ENCODE data around the gene SPG11.
"Not testable (repeated sequence)": the region's sequence is repeated elsewhere in the genome, so short reads cannot be mapped to it uniquely, and the experiment has no call there.

SPG11 gene

DNA sequence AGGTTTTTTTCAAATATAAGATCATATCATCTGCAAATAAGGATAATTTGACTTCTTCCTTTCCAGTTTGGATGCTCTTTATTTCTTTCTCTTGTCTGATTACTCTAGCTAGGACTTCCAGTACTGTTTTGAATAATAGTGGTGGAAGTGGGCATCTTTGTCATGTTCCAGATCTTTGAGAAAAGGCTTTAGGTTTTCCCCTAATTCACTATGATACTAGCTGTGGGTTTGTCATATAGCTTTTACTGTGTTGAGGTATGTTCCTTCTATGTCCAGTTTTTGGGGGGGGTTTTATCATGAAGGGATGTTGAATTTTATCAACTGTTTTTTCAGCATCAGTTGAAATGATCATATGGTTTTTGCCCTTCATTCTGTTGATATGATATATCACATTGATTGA, 37.2 kb upstream of the SPG11 start:
- H3K9ac ChIP-seq (ENCODE audit: low read depth, low read length); H3K36me3 ChIP-seq (ENCODE audit: insufficient read depth, low read length); H3K4me1 ChIP-seq (ENCODE audit: insufficient read depth, low read length); H3K9me3 ChIP-seq (ENCODE audit: insufficient read depth, low read depth, low read length); H3K27me3 ChIP-seq (ENCODE audit: insufficient read depth, low read length); H3K27ac ChIP-seq (ENCODE audit: low read depth, low read length); H3K4me3 ChIP-seq (ENCODE audit: low read length): not testable (repeated sequence)

DNA sequence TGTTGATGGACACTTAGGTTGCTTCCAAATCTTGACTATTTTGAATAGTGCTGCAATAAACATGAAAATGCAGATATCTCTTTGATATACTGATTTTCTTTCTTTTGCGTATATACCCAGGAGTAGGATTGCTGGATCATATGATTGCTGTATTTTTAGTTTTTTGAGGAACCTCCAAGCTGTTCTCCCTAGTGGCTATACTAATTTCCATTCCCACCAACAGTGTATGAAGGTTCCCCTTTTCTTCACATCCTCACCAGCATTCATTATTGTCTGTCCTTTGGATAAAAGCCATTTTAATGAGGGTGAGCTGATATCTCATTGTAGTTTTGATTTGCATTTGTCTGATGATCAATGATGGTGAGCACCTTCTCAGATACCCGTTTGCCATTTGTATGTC, 35.2 kb upstream of the SPG11 start:
- WGBS, result 94% methylated on average over 1 of the region's 2 CpGs
- no peaks in the 10 kb centered on the region for H3K4me1 ChIP-seq (ENCODE audit: insufficient read depth, low read length)
- no peak overlapping the region for H3K27ac ChIP-seq (ENCODE audit: low read depth, low read length)
- no peaks in the 10 kb centered on the region for H3K36me3 ChIP-seq (ENCODE audit: insufficient read depth, low read length)
- no peaks in the 10 kb centered on the region for H3K27me3 ChIP-seq (ENCODE audit: insufficient read depth, low read length)
- no peaks in the 10 kb centered on the region for H3K9me3 ChIP-seq (ENCODE audit: insufficient read depth, low read depth, low read length)
- no peak overlapping the region for H3K9ac ChIP-seq (ENCODE audit: low read depth, low read length)
- no peak overlapping the region for H3K4me3 ChIP-seq (ENCODE audit: low read length)

DNA sequence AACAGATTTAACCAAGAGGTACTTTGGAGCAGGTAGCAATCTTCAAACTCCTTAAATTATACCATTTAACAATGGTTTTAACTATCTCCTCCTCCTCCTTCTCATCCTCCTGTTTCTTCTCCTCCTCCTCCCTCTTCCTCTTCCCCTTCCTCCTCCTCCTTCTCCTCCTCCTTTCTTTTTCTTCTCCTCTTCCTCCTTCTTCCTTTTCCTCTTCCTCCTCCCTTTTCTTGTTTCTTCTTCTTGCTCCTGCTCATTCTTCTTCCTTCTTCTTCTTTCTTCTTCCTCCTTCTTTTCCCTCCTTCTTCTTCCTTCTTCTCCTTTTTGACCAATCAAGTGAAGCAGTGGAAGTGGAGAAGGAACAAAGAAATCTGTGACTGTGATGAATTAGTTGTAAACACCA, 33.6 kb upstream of the SPG11 start:
- Histone ChIP-seq H3K9ac (ENCODE audit: low read depth, low read length) (no peak overlapping the region), H3K4me3 (ENCODE audit: low read length) (no peak overlapping the region), H3K27me3 (ENCODE audit: insufficient read depth, low read length) (no peaks in the 10 kb centered on the region), H3K9me3 (ENCODE audit: insufficient read depth, low read depth, low read length) (no peaks in the 10 kb centered on the region), H3K36me3 (ENCODE audit: insufficient read depth, low read length) (no peaks in the 10 kb centered on the region), H3K27ac (ENCODE audit: low read depth, low read length) (no peak overlapping the region), H3K4me1 (ENCODE audit: insufficient read depth, low read length) (no peaks in the 10 kb centered on the region)

DNA sequence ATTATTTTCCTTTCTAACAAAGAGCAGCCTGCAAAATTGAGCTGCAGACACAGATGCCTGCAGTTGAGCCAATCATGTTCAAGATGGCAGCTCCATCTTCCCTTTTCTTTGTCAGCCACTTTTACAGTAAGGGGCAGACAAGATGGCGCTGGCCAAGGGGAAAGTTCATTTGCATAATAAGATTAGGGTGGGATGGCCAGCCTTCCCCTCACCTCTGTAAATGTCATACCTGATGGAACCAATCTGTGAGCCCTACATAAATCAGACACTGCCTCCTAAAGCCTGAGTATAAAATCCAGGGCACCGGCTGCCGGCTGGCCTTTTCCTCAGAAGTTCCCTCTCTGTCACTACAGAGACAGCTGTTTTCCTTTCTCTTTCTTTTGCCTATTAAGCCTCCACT, 31.8 kb upstream of the SPG11 start:
- H3K9ac ChIP-seq (ENCODE audit: low read depth, low read length), result no peak overlapping the region
- H3K27ac ChIP-seq (ENCODE audit: low read depth, low read length), result no peak overlapping the region
- H3K9me3 ChIP-seq (ENCODE audit: insufficient read depth, low read depth, low read length), result no peaks in the 10 kb centered on the region
- no peaks in the 10 kb centered on the region for H3K36me3 ChIP-seq (ENCODE audit: insufficient read depth, low read length)
- no peaks in the 10 kb centered on the region for H3K27me3 ChIP-seq (ENCODE audit: insufficient read depth, low read length)
- H3K4me3 ChIP-seq (ENCODE audit: low read length), result no peak overlapping the region
- H3K4me1 ChIP-seq (ENCODE audit: insufficient read depth, low read length), result no peaks in the 10 kb centered on the region
- 94% methylated on average over 2 of the region's 3 CpGs for WGBS

DNA sequence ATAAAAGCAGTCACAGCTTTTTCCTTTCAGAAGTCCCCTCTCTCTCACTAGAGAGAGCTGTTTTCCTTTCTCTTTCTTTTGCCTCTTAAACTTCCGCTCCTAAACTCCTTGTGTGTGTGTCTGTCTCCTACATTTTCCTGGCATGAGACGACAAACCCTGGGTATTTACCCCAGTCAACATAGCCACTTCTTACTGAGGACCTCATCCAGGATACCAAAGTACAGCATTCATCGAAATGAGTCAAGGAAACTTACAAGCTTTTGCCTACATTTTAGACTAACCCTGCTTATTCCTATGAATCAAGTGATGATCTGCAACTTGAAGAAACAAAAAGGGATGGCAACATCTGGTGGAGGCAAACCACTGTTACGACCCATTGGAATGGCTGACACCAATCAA, 31.0 kb upstream of the SPG11 start:
- H3K9ac ChIP-seq (ENCODE audit: low read depth, low read length), result no peak overlapping the region
- no peaks in the 10 kb centered on the region for H3K9me3 ChIP-seq (ENCODE audit: insufficient read depth, low read depth, low read length)
- H3K4me1 ChIP-seq (ENCODE audit: insufficient read depth, low read length), result no peaks in the 10 kb centered on the region
- H3K36me3 ChIP-seq (ENCODE audit: insufficient read depth, low read length), result no peaks in the 10 kb centered on the region
- H3K27ac ChIP-seq (ENCODE audit: low read depth, low read length), result no peak overlapping the region
- no peaks in the 10 kb centered on the region for H3K27me3 ChIP-seq (ENCODE audit: insufficient read depth, low read length)
- 91% methylated on average over 4 of the region's 4 CpGs for WGBS
- H3K4me3 ChIP-seq (ENCODE audit: low read length), result no peak overlapping the region

DNA sequence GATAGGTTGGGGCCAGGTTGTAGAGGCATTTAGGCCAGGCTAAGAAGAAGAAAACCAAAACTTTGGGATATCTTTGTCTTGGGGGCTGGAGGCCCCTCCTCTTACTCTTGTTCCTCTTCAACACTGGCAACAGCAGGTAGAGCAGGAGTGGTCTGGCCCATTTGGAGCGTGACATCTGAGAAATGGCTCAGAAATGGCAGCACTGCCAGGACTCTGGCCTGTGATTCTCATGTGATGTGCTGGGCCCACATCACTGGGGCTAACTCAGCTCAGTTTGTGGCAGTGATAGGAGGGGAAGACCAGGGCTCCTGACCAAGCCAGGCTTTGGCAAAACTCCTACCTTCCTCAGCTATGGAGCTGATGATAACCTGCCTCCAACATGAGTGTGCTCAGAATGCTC, 29.2 kb upstream of the SPG11 start:
- no peaks in the 10 kb centered on the region for H3K27me3 ChIP-seq (ENCODE audit: insufficient read depth, low read length)
- no peak overlapping the region for H3K4me3 ChIP-seq (ENCODE audit: low read length)
- no peaks in the 10 kb centered on the region for H3K4me1 ChIP-seq (ENCODE audit: insufficient read depth, low read length)
- 89% methylated on average over 1 of the region's 1 CpG for WGBS
- H3K27ac ChIP-seq (ENCODE audit: low read depth, low read length), result no peak overlapping the region
- H3K9me3 ChIP-seq (ENCODE audit: insufficient read depth, low read depth, low read length), result no peaks in the 10 kb centered on the region
- no peaks in the 10 kb centered on the region for H3K36me3 ChIP-seq (ENCODE audit: insufficient read depth, low read length)
- no peak overlapping the region for H3K9ac ChIP-seq (ENCODE audit: low read depth, low read length)

DNA sequence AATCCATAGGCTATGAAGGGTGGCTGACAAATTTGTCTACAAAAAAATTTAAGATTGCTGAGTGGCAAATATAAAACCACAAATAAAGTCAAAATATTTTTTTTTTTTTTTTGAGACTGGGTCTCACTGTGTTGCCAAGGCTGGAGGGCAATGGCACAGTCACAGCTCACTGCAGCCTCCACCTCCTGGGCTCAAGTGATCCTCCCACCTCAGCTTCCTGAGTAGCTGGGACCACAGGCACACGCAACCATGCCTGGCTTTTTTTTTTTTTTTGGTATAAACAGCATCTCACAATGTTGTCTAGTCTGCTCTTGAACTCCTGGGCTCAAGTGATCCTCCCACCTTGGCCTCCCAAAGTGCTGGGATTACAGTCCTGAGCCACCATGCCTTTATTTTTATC, 26.8 kb upstream of the SPG11 start:
- H3K4me3 ChIP-seq (ENCODE audit: low read length); H3K9me3 ChIP-seq (ENCODE audit: insufficient read depth, low read depth, low read length); H3K27ac ChIP-seq (ENCODE audit: low read depth, low read length); H3K4me1 ChIP-seq (ENCODE audit: insufficient read depth, low read length); H3K9ac ChIP-seq (ENCODE audit: low read depth, low read length); H3K27me3 ChIP-seq (ENCODE audit: insufficient read depth, low read length); H3K36me3 ChIP-seq (ENCODE audit: insufficient read depth, low read length): not testable (repeated sequence)
- 74% methylated on average over 1 of the region's 1 CpG for WGBS

DNA sequence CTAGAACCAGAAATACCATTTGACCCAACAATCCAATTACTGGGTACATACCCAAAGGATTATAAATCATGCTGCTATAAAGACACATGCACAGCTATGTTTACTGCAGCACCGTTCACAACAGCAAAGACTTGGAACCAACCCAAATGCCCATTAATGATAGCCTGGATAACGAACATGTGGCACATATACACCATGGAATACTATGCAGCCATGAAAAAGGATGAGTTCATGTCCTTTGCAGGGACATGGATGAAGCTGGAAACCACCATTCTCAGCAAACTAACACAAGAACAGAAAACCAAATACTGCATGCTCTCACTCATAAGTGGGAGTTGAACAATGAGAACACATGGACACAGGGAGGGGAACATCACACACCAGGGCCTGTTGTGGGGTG, 25.9 kb upstream of the SPG11 start:
- H3K27ac ChIP-seq (ENCODE audit: low read depth, low read length); H3K4me1 ChIP-seq (ENCODE audit: insufficient read depth, low read length); H3K36me3 ChIP-seq (ENCODE audit: insufficient read depth, low read length); H3K9me3 ChIP-seq (ENCODE audit: insufficient read depth, low read depth, low read length); H3K4me3 ChIP-seq (ENCODE audit: low read length); H3K9ac ChIP-seq (ENCODE audit: low read depth, low read length); H3K27me3 ChIP-seq (ENCODE audit: insufficient read depth, low read length): not testable (repeated sequence)
- 94% methylated on average over 2 of the region's 2 CpGs for WGBS

DNA sequence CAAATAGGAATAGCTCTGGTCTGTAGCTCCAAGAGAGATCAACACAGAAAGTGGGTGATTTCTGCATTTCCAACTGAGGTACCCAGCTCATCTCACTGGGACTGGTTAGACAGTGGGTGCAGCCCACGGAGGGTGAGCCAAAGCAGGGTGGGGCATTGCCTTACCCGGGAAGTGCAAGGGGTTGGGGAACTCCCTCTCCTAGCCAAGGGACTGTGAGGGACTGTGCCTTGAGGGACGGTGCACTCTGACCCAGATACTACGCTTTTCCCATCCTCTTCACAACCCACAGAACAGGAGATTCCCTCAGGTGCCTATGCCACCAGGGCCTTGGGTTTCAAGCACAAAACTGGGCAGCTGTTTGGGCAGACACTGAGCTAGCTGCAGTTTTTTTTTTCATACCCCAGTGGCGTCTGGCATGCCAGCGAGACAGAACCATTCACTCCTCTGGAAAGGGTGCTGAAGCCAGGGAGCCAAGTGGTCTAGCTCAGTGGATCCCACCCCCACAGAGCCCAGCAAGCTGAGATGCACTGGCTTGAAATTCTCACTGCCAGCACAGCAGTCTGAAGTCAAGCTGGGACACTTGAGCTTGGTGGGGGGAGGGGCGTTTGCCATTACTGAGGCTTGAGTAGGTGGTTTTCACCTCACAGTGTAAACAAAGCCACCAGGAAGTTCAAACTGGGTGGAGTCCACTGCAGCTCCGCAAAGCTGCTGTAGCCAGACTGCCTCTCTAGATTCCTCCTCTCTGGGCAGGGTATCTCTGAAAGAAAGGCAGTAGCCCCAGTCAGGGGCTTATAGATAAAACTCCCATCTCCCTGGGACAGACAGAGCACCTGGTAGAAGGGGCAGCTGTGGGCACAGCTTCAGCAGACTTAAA, 19.6 kb upstream of the SPG11 start:
- 40% methylated on average over 8 of the region's 8 CpGs for WGBS
- H3K4me3 ChIP-seq (ENCODE audit: low read length), result peak overlapping the region; percentile 22; the same call in 1 of the 2 replicates
- peak overlapping the region; percentile 45; the same call in 1 of the 2 replicates for H3K27ac ChIP-seq (ENCODE audit: low read depth, low read length)
- peaks cover 11% of the 10 kb centered on the region for H3K4me1 ChIP-seq (ENCODE audit: insufficient read depth, low read length)
- not testable (repeated sequence) for H3K27me3 ChIP-seq (ENCODE audit: insufficient read depth, low read length); H3K36me3 ChIP-seq (ENCODE audit: insufficient read depth, low read length); H3K9me3 ChIP-seq (ENCODE audit: insufficient read depth, low read depth, low read length); H3K9ac ChIP-seq (ENCODE audit: low read depth, low read length)

DNA sequence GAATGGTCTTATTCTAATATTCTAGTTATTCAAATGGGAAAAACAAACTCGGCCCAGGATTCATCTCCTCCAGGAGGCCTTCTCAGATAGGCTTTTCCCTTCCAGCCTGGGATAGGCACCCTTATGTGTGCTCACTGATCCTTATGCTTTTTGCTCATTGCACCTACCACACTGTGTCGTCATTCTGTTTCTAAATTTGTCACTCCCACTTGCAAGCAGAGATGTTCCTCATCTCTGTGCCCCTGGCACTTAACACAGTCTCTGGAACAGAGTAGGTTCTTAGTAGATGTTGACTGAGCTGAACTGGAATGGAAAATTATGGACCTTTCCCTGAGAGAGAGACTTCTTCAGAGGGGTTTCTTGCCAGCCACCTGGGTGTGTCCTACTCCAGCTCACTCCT, 18.7 kb upstream of the SPG11 start:
- no peaks in the 10 kb centered on the region for H3K36me3 ChIP-seq (ENCODE audit: insufficient read depth, low read length)
- peaks cover 11% of the 10 kb centered on the region for H3K4me1 ChIP-seq (ENCODE audit: insufficient read depth, low read length)
- H3K27ac ChIP-seq (ENCODE audit: low read depth, low read length), result no peak overlapping the region
- H3K9ac ChIP-seq (ENCODE audit: low read depth, low read length), result no peak overlapping the region
- H3K27me3 ChIP-seq (ENCODE audit: insufficient read depth, low read length), result no peaks in the 10 kb centered on the region
- H3K4me3 ChIP-seq (ENCODE audit: low read length), result no peak overlapping the region
- WGBS, result 89% methylated on average over 2 of the region's 2 CpGs
- no peaks in the 10 kb centered on the region for H3K9me3 ChIP-seq (ENCODE audit: insufficient read depth, low read depth, low read length)

DNA sequence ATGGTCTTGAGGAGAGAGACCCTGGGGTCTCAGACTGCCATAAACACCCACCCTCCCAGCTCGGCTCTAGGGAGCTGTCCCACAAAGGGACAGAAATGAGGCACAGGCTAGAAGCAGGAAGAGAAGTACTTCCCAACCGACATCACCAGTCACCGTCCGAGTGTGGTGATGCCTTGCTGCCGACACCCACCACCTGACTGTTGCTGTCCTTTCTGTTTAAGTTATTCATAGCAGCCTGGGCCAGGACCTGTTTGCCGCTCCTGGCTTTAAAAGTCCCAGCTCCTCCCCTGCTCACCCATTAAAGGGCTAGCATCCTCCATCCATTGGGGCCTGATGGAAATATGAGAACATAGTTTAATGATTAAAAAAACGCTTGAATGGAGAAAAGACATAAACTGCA, 13.2 kb upstream of the SPG11 start:
- WGBS, result 78% methylated on average over 7 of the region's 7 CpGs
- Histone ChIP-seq H3K36me3 (ENCODE audit: insufficient read depth, low read length) (no peaks in the 10 kb centered on the region), H3K27ac (ENCODE audit: low read depth, low read length) (no peak overlapping the region), H3K9ac (ENCODE audit: low read depth, low read length) (no peak overlapping the region), H3K9me3 (ENCODE audit: insufficient read depth, low read depth, low read length) (no peaks in the 10 kb centered on the region), H3K4me1 (ENCODE audit: insufficient read depth, low read length) (no peaks in the 10 kb centered on the region), H3K27me3 (ENCODE audit: insufficient read depth, low read length) (no peaks in the 10 kb centered on the region), H3K4me3 (ENCODE audit: low read length) (no peak overlapping the region)

DNA sequence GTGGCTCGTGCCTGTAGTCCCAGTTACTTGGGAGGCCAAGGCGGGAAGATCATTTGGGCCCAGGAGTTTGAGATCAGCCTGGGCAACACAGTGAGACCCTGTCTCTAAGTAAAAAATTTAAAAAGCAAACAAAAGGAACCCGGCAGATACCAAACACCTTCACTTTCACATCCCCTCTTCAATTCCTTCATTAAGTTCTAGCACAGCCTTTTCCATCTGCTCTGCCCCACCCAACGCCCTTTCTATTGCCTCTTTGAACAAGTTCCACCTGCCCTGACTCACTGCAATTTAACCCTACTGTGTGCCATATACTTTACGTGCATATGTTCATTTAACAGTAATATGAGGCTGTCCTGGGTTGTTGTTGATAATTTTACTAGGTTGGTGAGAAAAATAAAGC, 12.4 kb upstream of the SPG11 start:
- Histone ChIP-seq H3K27ac (ENCODE audit: low read depth, low read length) (no peak overlapping the region), H3K36me3 (ENCODE audit: insufficient read depth, low read length) (no peaks in the 10 kb centered on the region), H3K9ac (ENCODE audit: low read depth, low read length) (no peak overlapping the region), H3K9me3 (ENCODE audit: insufficient read depth, low read depth, low read length) (no peaks in the 10 kb centered on the region), H3K27me3 (ENCODE audit: insufficient read depth, low read length) (no peaks in the 10 kb centered on the region), H3K4me1 (ENCODE audit: insufficient read depth, low read length) (no peaks in the 10 kb centered on the region), H3K4me3 (ENCODE audit: low read length) (no peak overlapping the region)
- WGBS, result 90% methylated on average over 5 of the region's 5 CpGs
